Measurements from ENCODE around the gene RHOBTB3.
"Not testable (repeated sequence)": the region's sequence is repeated elsewhere in the genome, so short reads cannot be mapped to it uniquely, and the experiment has no call there.

RHOBTB3 gene

GRCh38 chr5:95803271-95804148 lies 72.4 kb downstream of the RHOBTB3 start:
- FAIRE-seq = no peak

- no peak for FAIRE-seq
These were observed 73.8 kb downstream of the RHOBTB3 start for GRCh38 chr5:95804736-95805539.

- no peak for FAIRE-seq
These were observed 75.6 kb downstream of the RHOBTB3 start for GRCh38 chr5:95806687-95807086.

GRCh38 chr5:95808013-95808685 lies 77.0 kb downstream of the RHOBTB3 start:
- no peak for FAIRE-seq

- FAIRE-seq = no peak
These were observed 77.7 kb downstream of the RHOBTB3 start for GRCh38 chr5:95808686-95809413.

GRCh38 chr5:95809414-95809960 lies 78.4 kb downstream of the RHOBTB3 start:
- FAIRE-seq = no peak

GRCh38 chr5:95810305-95811125 lies 79.4 kb downstream of the RHOBTB3 start:
- no peak for FAIRE-seq

GRCh38 chr5:95811126-95811423 lies 79.9 kb downstream of the RHOBTB3 start:
- FAIRE-seq = not testable (repeated sequence)

- not testable (repeated sequence) for FAIRE-seq
These were observed 80.4 kb downstream of the RHOBTB3 start for GRCh38 chr5:95811461-95812073.

- FAIRE-seq = no peak
These were observed 80.9 kb downstream of the RHOBTB3 start for GRCh38 chr5:95812074-95812471.

GRCh38 chr5:95813035-95813434 lies 81.9 kb downstream of the RHOBTB3 start:
- FAIRE-seq = not testable (repeated sequence)

- FAIRE-seq = no peak
These were observed 84.1 kb downstream of the RHOBTB3 start for GRCh38 chr5:95815155-95815729.

GRCh38 chr5:95816341-95816740 lies 85.2 kb downstream of the RHOBTB3 start:
- FAIRE-seq = no peak

GRCh38 chr5:95816776-95817175 lies 85.6 kb downstream of the RHOBTB3 start:
- no peak for FAIRE-seq

GRCh38 chr5:95817430-95817829 lies 86.3 kb downstream of the RHOBTB3 start:
- no peak for FAIRE-seq

- FAIRE-seq = no peak
These were observed 87.3 kb downstream of the RHOBTB3 start for GRCh38 chr5:95818181-95819147.

- FAIRE-seq = no peak
These were observed 90.2 kb downstream of the RHOBTB3 start for GRCh38 chr5:95821110-95822021.

GRCh38 chr5:95822043-95822541 lies 91.0 kb downstream of the RHOBTB3 start:
- FAIRE-seq = no peak

Measured in A204.1 (cell line).